Measurements from ENCODE around the gene ATP2B1.

GRCh38 chr12:89676930-89677329 lies 31.7 kb downstream of the ATP2B1 start:
- no peak for TF ChIP-seq GATA2 (IDR thresholded peaks at IDR 0.05; ENCODE audit: low read depth, low read length)
- no peak for TF ChIP-seq GATA3 (IDR thresholded peaks at IDR 0.05; ENCODE audit: low read depth, low read length)

All from SH-SY5Y (cell line).